GF-D8 (cell line): ENCODE data around the gene KRTAP12-1.
"Not testable (repeated sequence)": the region's sequence is repeated elsewhere in the genome, so short reads cannot be mapped to it uniquely, and the experiment has no call there.

Source experiments
- DNase-seq: peaks from one replicate; lab custom pipeline; 2025; lab: John Stamatoyannopoulos, UW

The KRTAP12-1 gene

DNA sequence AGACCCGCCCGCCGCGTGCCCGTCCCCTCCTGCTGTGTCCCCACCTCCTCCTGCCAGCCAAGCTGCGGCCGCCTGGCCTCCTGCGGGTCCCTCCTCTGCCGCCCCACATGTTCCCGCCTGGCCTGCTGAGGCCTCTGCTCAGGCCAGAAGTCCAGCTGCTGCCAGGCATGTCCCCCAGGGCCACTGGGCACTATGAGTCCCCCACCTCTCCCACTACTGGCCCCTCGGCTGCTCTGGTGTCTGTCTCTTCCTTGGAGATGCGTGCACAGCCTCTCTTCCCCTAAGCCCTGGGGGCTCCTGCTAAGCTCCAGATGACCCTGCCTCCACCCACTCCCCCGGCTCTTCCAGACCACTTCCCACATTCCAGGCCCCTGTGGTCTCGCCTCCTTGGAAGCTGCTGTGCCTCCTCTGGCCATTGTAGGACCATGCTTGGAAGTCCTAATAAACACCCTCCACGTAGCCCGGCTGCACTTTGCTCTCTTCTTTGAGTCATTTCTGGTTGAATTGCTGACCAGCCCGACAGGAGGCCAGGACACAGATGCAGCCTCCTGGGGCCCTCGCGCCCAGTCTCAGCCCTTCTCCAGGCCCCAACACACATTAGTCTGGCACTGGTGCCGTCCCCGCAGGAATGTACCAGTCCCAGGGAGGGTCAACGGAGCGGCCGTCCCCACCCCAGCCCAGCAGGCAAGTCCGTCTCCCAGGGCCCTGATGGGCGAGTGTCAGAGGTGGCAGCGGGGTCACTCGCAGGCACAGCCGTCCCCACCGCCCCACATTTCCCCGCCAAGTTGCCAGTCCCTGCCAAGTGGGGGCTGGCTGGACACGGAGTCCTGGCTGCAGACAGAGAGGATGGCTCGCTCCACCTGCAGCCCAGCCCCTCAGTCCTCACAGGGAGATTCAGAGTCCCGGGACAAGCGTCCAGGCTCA is 16.1 kb upstream of the KRTAP12-1 start:
- no peak for DNase-seq

- DNase-seq = not testable (repeated sequence)
Observed at GRCh38 chr21:44697172-44697810, 15.3 kb upstream of the KRTAP12-1 start, which contains the start of gene KRTAP10-12. Gene KRTAP10-12, plus strand, starts transcription at chr21:44697172. Its CDS starts 30 bp downstream, at chr21:44697202.

DNA sequence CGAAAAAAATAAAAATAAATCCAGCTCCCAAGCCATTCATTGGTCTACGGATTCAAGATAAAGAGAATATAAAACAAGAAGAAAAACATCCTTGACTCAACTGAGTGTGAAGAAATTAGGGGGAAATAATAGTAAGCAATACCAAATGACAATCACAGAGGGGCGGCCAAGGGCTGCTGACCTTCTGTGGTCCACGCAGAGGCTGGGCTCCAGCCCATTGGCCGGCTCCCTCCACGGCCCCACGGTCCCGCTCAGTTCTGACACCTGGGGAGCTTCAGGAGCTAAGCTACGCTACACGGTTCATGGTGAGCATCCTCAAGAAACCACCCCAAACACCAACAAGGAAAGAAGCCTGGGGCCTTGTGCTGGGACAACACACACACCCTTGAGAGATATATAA is 14.6 kb upstream of the KRTAP12-1 start:
- no peak for DNase-seq

DNA sequence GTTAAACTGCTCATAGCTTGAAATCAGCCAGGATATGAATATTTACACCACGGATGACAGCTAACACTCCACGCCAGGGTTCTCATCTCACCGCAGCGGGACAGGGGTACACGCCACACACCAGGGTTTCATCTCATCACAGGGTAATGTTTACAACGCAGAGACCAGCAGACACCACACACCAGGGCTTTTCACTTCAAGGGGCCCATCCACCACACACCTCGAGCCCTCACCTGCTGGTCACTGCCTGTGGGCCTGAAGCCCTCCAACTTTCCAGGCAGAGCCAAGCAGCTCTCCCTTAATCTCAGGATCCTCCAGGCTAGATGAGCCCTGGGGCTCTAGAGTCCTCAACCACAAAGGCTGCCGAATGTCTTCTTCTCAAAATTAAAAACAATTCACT is 13.7 kb upstream of the KRTAP12-1 start:
- DNase-seq = no peak

GRCh38 chr21:44695184-44695583 is 13.2 kb upstream of the KRTAP12-1 start:
- DNase-seq = no peak

DNA sequence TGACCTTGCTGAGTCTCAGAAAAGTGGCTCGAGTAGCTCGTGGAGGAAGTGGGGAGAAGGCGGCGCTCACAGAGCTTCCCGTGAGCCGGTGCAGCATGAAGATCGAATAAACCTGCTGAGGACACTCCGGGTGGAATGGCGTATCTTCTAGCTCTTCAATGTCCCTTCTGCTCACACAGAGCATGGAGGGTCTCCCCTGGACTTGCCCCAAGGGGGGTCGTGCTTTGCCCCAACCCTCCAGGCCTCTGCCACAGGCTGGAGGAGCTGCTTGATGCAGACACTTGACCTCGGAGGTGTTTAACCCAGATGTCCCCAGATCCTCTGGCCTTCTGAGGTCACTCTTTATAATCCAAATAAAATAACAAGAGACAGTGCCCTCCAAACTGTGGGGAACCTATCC is 12.8 kb upstream of the KRTAP12-1 start:
- no peak for DNase-seq

DNA sequence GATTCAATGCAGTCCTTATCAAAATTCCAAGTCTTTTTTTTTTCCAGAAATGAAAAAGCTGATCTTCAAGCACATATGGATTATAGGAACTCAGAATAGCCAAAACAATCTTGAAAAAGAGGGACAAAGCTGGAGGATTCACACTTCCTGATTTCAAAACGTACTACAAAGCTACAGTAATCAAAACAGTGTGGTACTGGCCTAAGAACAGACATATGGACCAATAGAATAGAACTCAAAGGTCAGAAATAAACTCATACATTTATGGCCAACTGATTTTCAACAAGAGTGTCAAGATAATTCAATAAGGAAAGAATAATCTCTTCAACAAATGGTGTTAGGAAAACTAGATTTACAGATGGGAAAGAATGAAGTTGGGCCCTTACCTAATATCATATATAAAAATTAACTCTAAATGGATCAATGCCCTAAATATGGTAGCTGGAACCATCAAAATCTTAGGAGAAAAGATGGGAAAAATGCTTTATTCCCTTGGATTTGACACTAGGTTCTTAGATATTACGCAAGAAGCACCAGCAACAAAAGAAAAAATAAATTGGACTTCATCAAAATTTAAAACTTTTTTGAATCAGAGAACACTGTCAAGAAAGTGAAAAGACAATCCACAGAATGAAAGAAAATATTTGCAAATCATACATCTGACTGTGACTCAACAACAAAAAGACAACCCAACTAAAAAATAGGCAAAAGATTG is 11.0 kb upstream of the KRTAP12-1 start:
- DNase-seq = no peak

GRCh38 chr21:44691686-44692085 is 9.7 kb upstream of the KRTAP12-1 start:
- no peak for DNase-seq

DNA sequence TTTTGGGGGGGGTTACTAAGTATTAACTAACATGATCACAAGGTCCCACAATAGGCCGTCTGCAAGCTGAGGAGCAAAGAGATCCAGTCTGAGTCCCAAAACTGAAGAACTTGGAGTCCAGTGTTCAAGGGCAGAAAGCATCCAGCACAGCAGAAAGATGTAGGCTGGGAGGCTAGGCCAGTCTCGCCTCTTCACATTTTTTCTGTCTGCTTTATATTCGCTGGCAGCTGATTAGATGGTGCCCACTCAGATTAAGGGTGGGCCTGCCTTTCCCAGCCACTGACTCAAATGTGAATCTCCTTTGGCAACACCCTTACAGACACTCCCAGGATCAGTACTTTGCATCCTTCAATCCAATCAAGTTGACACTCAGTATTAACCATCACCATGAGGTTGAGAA is 7.8 kb upstream of the KRTAP12-1 start:
- DNase-seq = not testable (repeated sequence)

- DNase-seq = no peak
Observed at GRCh38 chr21:44687671-44688070, 5.7 kb upstream of the KRTAP12-1 start.

DNA sequence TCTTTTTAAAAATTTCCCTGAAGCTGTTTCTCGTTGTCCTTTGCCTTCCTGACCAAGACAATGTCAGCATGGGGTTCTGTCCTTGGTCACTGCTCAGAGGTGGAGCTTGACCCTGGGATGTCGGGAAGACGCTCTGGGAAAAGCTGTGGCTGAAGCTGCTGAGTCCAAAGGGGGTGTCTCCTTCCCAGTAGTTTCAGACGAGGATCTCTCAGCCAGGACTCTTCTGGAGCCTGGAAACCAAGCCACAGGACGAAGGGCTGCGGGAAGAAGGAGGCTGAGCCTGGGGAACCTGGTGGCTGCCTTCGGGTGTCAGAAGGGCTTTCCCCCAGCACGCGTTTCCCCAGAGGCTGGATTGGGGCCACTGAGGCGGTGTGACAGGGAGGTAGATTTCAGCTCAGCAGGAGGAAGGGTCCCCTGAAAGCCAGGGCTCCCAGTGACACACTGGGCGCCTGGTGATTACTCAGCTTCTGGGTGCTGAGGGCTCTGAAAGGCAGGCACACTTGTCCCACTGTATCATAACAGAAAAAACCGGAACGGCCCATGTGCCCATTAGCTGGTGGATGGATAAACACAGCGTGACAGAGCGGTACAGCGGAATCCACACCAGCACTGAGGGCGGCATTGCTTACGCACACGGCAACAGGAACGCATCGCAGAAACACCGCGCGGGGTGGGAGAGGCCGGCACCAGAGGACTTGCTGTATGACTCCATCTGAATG is 5.0 kb upstream of the KRTAP12-1 start:
- DNase-seq = no peak

DNA sequence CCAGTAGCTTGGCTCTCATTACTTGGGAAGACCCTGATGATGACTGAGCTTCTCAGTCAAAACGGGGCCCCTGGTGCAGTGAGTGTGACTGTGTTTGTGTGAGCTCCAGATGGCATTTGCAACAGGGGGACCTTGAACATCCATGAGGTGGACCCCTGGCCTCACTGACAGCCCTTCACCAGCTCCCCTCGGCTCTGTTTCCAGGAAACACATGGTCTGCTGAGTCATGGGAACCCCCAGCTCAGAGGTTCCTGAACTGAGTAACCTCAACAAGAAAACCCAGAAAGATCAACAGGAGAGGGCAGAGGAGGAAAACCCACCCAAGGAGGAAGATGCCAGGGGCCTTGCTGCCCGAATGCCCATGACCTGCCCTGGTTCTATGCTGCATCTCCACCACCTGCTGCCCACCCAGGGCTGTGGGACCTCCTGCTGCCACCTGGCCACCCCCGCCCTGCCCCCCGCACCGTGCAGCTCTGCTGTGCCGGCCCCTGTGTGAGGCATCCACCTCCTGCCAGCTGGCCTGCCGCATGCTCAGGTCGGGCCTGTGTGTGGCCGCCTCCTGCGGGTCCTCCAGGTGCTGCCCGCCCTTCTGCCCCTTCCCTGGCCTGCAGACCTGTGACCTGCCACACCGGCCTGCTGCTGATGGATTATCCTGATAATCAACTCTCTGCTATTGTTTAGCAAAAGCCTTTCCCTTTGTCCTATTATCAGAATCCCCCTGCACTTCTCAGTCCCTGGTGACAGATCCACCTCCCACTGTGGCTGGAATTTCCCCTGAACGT is 4.2 kb upstream of the KRTAP12-1 start:
- no peak for DNase-seq

GRCh38 chr21:44685050-44685449 is 3.1 kb upstream of the KRTAP12-1 start:
- DNase-seq = not testable (repeated sequence)

DNA sequence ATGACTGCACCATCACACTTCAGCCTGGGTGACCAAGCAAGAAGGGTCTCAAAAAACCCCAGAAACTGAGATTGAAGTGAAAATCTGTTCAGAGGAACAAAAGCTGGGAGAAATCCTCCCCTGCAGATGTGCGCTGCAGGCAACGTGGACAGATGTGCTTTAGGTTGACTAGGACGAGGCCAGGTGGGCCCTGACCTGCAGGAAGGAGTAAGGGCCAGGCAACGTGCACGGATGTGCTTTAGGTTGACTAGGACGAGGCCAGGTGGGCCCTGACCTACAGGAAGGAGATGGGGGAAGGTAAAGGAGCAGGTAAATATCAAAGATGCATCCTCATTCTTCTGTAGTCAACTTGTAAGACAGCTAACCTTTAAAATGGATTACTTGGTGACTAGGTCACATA is 2.5 kb upstream of the KRTAP12-1 start:
- no peak for DNase-seq

GRCh38 chr21:44684077-44684476 is 2.1 kb upstream of the KRTAP12-1 start:
- DNase-seq = no peak

- no peak for DNase-seq
Observed at GRCh38 chr21:44682580-44683151, 703 bp upstream of the KRTAP12-1 start.

DNA sequence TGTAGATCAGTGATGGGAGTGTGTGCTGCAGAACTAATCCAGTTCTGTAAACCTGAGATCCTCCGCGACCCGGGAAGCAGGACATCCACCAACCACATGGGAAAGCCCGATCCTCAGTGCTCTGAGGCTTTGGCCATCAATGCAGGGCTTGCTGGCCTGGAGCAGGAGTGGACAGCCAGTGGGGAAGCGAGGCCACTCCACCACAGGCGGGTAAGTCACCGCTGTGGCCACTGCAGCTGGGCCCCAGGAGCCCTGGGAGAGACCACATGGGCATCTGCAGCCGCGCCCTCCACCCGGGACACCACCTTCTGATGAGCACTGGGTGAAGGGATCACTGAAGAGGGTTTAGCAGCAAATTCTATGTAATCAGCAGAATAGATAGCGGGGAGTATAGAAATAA is 811 bp downstream of the KRTAP12-1 start:
- no peak for DNase-seq

- DNase-seq = no peak
Observed at GRCh38 chr21:44677881-44678280, 4.1 kb downstream of the KRTAP12-1 start.

- no peak for DNase-seq
Observed at GRCh38 chr21:44671911-44672310, 10.1 kb downstream of the KRTAP12-1 start.

GRCh38 chr21:44670642-44671432 is 11.1 kb downstream of the KRTAP12-1 start:
- no peak for DNase-seq
